ENCODE results near the gene SDR39U1.

Gene SDR39U1

DNA sequence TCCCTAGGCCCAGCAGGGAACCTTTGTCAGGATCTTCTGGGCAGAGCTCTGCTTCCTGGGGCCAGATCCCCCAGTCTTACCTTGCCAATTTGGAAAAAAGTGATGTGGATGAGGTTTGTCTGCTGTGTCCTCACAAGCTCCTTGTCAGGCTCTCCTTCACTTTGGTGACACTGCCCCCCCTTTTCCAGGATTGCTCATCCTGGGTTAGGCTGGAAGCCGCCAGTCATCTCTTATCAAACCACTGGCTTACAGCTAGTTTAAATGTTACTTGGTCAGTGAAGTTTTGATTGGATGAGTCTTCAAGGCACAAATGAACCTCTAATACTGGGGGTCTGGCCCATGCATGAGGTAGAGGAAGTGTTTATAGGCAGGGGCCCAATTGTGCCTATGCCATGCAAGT, 28.5 kb downstream of the SDR39U1 start:
- no peaks in the 10 kb centered on the region for H3K4me1 Mint-ChIP-seq (ENCODE audit: low read depth)
- H3K27ac Mint-ChIP-seq = no peak overlapping the region
- H3K36me3 Mint-ChIP-seq = no peaks in the 10 kb centered on the region
- H3K4me3 Mint-ChIP-seq = no peak overlapping the region
- peaks cover 6% of the 10 kb centered on the region for H3K27me3 Mint-ChIP-seq
- no peaks in the 10 kb centered on the region for H3K9me3 Mint-ChIP-seq (ENCODE audit: low read depth)

DNA sequence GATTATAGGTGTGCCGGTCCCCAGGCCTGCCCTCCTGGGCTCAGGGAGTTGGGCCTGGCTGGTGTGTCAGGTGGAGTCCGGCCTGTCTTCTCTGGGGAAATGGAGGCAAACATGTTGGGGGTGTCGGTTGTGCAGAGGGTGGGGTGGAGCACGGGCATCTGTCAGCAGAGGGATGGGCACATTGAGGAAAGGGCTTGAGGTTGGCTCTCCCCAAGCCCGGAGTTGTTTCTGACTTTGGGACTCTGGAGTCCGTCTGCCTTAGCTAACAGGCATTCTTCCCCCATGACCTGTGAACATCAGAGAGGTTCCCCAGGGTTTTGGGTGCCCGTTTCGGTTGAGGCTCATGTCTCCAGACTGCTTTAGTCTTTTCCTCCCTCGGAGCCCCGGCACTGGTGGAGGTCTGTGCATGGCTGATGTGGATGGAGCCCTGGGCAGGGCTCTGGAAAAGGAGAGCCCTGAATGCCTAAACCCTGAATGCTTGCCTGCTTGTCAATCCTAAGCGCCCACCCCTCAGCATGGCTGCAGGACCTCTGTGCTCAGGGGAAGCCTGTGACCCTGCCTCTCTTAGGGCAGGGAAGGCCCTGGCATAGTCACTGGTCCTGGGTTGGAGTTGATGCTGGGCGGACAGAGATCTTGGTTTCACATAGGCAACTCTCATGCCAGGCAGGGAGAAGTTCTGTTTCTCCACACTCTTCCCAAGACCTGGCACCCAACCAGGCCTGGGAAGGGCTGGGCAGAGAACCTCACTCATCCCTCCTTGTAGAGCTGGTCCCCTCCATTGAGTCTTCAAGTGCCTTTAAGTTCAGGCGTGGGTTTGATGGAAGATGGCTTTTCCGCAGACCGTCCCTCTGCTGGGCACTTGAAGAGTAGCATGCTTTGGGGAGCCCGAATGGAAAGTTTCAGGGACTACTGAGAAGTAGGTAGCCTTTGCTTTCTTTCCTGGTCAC, 30.9 kb downstream of the SDR39U1 start:
- H3K27me3 Mint-ChIP-seq = no peaks in the 10 kb centered on the region
- H3K36me3 Mint-ChIP-seq = no peaks in the 10 kb centered on the region
- H3K27ac Mint-ChIP-seq = no peak overlapping the region
- no peaks in the 10 kb centered on the region for H3K9me3 Mint-ChIP-seq (ENCODE audit: low read depth)
- H3K4me3 Mint-ChIP-seq = no peak overlapping the region
- H3K4me1 Mint-ChIP-seq (ENCODE audit: low read depth) = no peaks in the 10 kb centered on the region

GRCh38 chr14:24409956-24410355, 32.6 kb downstream of the SDR39U1 start:
- Mint-ChIP-seq H3K27ac (no peak overlapping the region), H3K36me3 (no peaks in the 10 kb centered on the region), H3K4me1 (ENCODE audit: low read depth) (no peaks in the 10 kb centered on the region), H3K4me3 (no peak overlapping the region), H3K27me3 (peaks cover 3% of the 10 kb centered on the region), H3K9me3 (ENCODE audit: low read depth) (no peaks in the 10 kb centered on the region)

DNA sequence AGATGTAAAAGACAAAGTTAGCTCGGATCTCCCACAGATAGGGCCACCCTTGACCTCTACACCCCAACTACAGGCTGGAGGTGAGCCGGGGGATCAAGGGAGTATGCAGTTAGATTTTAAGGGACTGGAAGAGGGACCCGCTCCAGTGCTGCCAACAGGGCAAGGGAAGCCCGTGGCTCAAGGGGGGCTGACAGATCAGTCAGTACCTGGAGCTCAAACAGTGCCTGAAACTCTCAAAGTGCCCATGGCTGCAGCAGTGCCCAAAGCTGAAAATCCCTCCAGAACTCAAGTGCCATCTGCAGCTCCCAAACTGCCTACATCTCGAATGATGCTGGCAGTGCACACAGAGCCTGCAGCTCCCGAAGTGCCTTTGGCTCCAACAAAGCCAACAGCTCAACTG, 33.4 kb downstream of the SDR39U1 start:
- H3K27me3 Mint-ChIP-seq = peaks cover 3% of the 10 kb centered on the region
- H3K27ac Mint-ChIP-seq = no peak overlapping the region
- no peaks in the 10 kb centered on the region for H3K36me3 Mint-ChIP-seq
- H3K4me1 Mint-ChIP-seq (ENCODE audit: low read depth) = no peaks in the 10 kb centered on the region
- H3K9me3 Mint-ChIP-seq (ENCODE audit: low read depth) = no peaks in the 10 kb centered on the region
- H3K4me3 Mint-ChIP-seq = no peak overlapping the region

GRCh38 chr14:24408764-24409163, 33.8 kb downstream of the SDR39U1 start:
- Mint-ChIP-seq H3K27me3 (peaks cover 3% of the 10 kb centered on the region), H3K9me3 (ENCODE audit: low read depth) (no peaks in the 10 kb centered on the region), H3K4me3 (no peak overlapping the region), H3K27ac (no peak overlapping the region), H3K36me3 (no peaks in the 10 kb centered on the region), H3K4me1 (ENCODE audit: low read depth) (no peaks in the 10 kb centered on the region)

GRCh38 chr14:24407608-24408325, 34.8 kb downstream of the SDR39U1 start:
- H3K9me3 Mint-ChIP-seq (ENCODE audit: low read depth) = no peaks in the 10 kb centered on the region
- peaks cover 3% of the 10 kb centered on the region for H3K27me3 Mint-ChIP-seq
- H3K4me3 Mint-ChIP-seq = no peak overlapping the region
- H3K27ac Mint-ChIP-seq = no peak overlapping the region
- H3K4me1 Mint-ChIP-seq (ENCODE audit: low read depth) = no peaks in the 10 kb centered on the region
- H3K36me3 Mint-ChIP-seq = no peaks in the 10 kb centered on the region

DNA sequence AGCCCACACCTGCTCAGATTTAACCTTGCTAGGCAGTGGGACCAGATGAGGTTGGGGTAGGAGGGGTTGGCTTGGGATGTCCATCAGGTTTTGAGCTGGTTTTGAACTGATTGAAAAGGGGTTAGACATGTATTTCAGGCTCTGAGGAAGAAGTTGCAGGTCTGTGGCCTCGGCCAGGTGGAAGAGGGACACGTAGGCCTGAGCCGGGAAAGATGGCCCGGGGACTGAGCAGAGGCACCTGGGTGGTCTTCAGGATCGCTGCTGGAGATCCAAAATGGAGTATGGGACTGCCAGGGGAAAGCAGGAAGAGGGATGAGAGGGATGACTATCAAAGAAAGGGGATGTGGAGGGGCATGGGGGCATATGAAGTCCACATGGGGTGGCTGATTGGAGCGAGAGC, 36.2 kb downstream of the SDR39U1 start:
- H3K27me3 Mint-ChIP-seq = peaks cover 3% of the 10 kb centered on the region
- H3K36me3 Mint-ChIP-seq = no peaks in the 10 kb centered on the region
- no peak overlapping the region for H3K27ac Mint-ChIP-seq
- no peaks in the 10 kb centered on the region for H3K4me1 Mint-ChIP-seq (ENCODE audit: low read depth)
- H3K9me3 Mint-ChIP-seq (ENCODE audit: low read depth) = no peaks in the 10 kb centered on the region
- no peak overlapping the region for H3K4me3 Mint-ChIP-seq

DNA sequence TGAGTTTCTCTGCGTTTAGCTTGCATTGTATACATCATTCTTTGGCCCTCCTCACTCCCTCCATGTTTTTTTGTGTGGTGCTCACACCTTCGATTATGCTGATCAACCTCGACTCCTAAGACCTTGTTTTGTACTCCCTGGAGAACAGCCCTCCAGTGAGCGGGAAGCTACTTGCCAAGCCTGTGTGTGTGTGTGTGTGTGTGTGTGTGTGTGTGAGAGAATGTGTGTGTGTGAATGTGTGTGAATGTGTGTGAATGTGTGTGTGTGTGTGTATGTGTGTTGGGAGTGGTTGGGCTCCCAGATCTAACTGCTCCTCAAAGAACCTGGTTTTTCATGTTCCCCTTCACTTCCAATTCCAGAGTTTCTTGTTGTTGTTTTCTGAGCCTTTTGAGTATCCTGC, 37.8 kb downstream of the SDR39U1 start:
- Mint-ChIP-seq H3K9me3 (ENCODE audit: low read depth) (no peaks in the 10 kb centered on the region), H3K27me3 (peaks cover 6% of the 10 kb centered on the region)

GRCh38 chr14:24403294-24403998, 39.1 kb downstream of the SDR39U1 start:
- peaks cover 8% of the 10 kb centered on the region for H3K4me1 Mint-ChIP-seq (ENCODE audit: low read depth)
- peaks cover 6% of the 10 kb centered on the region for H3K27me3 Mint-ChIP-seq
- H3K4me3 Mint-ChIP-seq = no peak overlapping the region
- H3K36me3 Mint-ChIP-seq = no peaks in the 10 kb centered on the region
- H3K9me3 Mint-ChIP-seq (ENCODE audit: low read depth) = no peaks in the 10 kb centered on the region
- no peak overlapping the region for H3K27ac Mint-ChIP-seq

More for the DNA sequence above, 37.8 kb downstream of the SDR39U1 start:
- no peaks in the 10 kb centered on the region for H3K36me3 Mint-ChIP-seq
- no peak overlapping the region for H3K27ac Mint-ChIP-seq
- peaks cover 1% of the 10 kb centered on the region for H3K4me1 Mint-ChIP-seq (ENCODE audit: low read depth)
- no peak overlapping the region for H3K4me3 Mint-ChIP-seq

DNA sequence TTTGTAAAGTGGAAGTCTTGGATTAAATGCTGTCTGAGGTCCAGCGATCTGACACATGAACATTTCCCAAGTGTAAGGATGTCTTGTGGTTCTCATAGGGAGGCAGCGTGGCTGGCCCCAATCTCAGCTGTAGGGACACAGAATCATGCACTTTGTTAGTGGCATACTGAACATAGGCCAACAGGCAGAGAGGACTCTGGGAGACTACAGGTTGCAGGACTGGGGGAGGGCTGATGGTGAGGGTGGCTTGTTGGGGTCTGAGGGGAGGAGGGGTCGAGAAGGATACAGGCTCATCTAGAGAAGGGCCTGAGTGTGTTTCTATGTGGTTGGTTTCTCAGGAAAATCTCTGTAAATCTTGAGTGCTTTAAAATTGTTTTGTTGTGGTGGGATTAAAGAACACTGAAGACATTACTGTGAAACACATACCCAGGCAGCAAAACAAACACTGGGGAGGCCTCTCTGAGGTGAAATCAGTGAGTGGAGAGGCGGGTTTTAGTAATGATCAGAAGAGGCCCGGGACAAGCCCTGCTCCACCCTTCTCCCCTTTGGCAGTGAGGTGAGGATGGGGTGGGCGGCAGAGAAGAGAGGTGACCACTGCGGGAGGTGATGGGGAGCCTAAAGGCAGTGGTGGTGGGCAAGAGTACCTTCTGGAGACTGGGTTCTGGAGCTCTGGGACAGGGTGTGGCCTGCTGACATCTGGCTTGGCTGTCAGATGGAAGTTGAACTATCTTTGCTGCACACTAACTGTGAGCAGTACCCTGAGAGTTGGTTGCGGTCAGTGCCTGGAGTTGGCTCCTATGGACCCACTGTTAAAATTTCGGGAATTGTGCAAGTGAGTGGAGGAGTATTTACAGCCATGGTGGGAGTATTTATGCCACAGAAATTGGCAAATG, 40.5 kb downstream of the SDR39U1 start:
- H3K27ac Mint-ChIP-seq = no peak overlapping the region
- H3K9me3 Mint-ChIP-seq (ENCODE audit: low read depth) = no peaks in the 10 kb centered on the region
- no peaks in the 10 kb centered on the region for H3K36me3 Mint-ChIP-seq
- no peak overlapping the region for H3K4me3 Mint-ChIP-seq
- H3K27me3 Mint-ChIP-seq = peaks cover 6% of the 10 kb centered on the region
- peaks cover 8% of the 10 kb centered on the region for H3K4me1 Mint-ChIP-seq (ENCODE audit: low read depth)

GRCh38 chr14:24399999-24400718, 42.4 kb downstream of the SDR39U1 start:
- Mint-ChIP-seq H3K4me3 (peak overlapping the region; percentile 73), H3K4me1 (ENCODE audit: low read depth) (peaks cover 8% of the 10 kb centered on the region), H3K9me3 (ENCODE audit: low read depth) (no peaks in the 10 kb centered on the region), H3K36me3 (no peaks in the 10 kb centered on the region), H3K27me3 (peaks cover 3% of the 10 kb centered on the region), H3K27ac (no peak overlapping the region)

- Mint-ChIP-seq H3K4me3 (peak overlapping the region; percentile 73), H3K36me3 (no peaks in the 10 kb centered on the region), H3K4me1 (ENCODE audit: low read depth) (peaks cover 8% of the 10 kb centered on the region), H3K27ac (no peak overlapping the region), H3K27me3 (peaks cover 3% of the 10 kb centered on the region), H3K9me3 (ENCODE audit: low read depth) (no peaks in the 10 kb centered on the region)
Observed at GRCh38 chr14:24399447-24399822, 43.1 kb downstream of the SDR39U1 start.

GRCh38 chr14:24398653-24399446, 43.7 kb downstream of the SDR39U1 start, which contains the start of gene NYNRIN:
NYNRIN (plus strand) TSS chr14:24399003; CDS start chr14:24399247, 244 bp downstream.
- H3K9me3 Mint-ChIP-seq (ENCODE audit: low read depth) = no peaks in the 10 kb centered on the region

More at GRCh38 chr14:24398653-24399446, 43.7 kb downstream of the SDR39U1 start, which contains the start of gene NYNRIN:
- H3K36me3 Mint-ChIP-seq = no peaks in the 10 kb centered on the region
- H3K27ac Mint-ChIP-seq = no peak within 1 kb of the TSS
- peaks cover 8% of the 10 kb centered on the region for H3K4me1 Mint-ChIP-seq (ENCODE audit: low read depth)
- peak within 1 kb of the TSS; percentile 73 for H3K4me3 Mint-ChIP-seq
- peaks cover 3% of the 10 kb centered on the region for H3K27me3 Mint-ChIP-seq

All from activated naive CD8-positive, alpha-beta T cell (primary cell).